Neural progenitor cell (in vitro differentiated cells): Measurements from ENCODE around the gene PPID.

Source experiments
- CTCF ChIP-seq: fragments of 200-600 bp; sonication (generic); IDR thresholded peaks from 2 replicates; pipeline ENCODE4 v1.5.1; 2017; ENCODE audit warnings: antibody characterized with exemption, mild to moderate bottlenecking
- EZH2 ChIP-seq: fragments of 200-600 bp; sonication (generic); IDR thresholded peaks from 2 replicates; pipeline ENCODE4 v1.6.1; 2017; ENCODE audit warnings: antibody characterized with exemption, mild to moderate bottlenecking, moderate library complexity
- EZH2phosphoT487 ChIP-seq: fragments of 200-600 bp; sonication (generic); IDR thresholded peaks from 2 replicates; pipeline ENCODE4 v1.6.1; 2017; ENCODE audit warnings: antibody characterized with exemption

DNA sequence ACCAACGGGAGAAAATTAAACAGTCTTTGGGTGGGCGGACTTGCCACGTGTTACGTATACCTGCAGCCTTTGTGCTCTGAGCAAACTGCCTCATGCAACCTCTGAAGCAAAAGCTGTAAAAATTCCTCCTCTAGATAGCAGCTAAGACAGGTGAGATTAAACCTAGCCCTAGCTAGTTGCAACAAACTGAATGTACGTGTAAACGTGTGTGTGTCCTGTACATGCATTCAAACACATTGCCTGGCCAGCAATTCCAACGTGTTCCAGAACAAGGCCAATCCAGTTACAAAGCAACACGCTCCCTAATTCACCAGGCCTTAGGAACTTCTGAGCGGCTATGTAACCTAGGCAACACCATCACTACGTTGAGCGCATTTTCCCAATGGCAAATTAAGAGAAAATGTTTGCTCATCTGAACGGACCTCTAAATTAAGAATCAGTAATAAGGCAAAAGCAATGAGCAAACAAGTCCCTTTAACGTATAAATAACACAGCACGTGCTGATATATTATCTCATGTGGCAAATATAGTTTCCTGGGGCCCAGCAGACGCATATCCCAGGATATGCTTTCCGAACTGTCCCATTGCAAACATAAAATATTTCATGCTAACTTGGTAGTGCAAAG is 792 bp downstream of the PPID start:
- TF ChIP-seq CTCF: no peak
- no peak for TF ChIP-seq EZH2phosphoT487
- TF ChIP-seq EZH2: no peak
